OCI-LY1 (cell line): ENCODE data around the gene PCYT1A.
"Not testable (repeated sequence)": the region's sequence is repeated elsewhere in the genome, so short reads cannot be mapped to it uniquely, and the experiment has no call there.

Experiments
- H2AFZ ChIP-seq: fragments of 200-600 bp; sonication (generic), shearing (Covaris generic); 2 replicates; pipeline ENCODE4 v1.6.0; 2014; ENCODE audit warnings: antibody characterized with exemption, mild to moderate bottlenecking, low read length
- H3F3A ChIP-seq: fragments of 200-600 bp; sonication (generic), shearing (Covaris generic); 2 replicates; pipeline ENCODE4 v1.6.0; 2014; ENCODE audit warnings: mild to moderate bottlenecking, antibody characterized with exemption, low read length, moderate library complexity; ENCODE audit not compliant: insufficient read depth
- H3K27ac ChIP-seq: fragments of 200-600 bp; sonication (generic); 2 replicates; pipeline ENCODE4 v1.5.1; 2014; ENCODE audit warnings: low read length, mixed run types, mild to moderate bottlenecking, low read depth; ENCODE audit not compliant: poor library complexity, severe bottlenecking
- H3K27me3 ChIP-seq: fragments of 200-600 bp; sonication (generic); 2 replicates; pipeline ENCODE4 v1.6.0; 2014; ENCODE audit warnings: antibody characterized with exemption, mild to moderate bottlenecking, low read length, moderate library complexity; ENCODE audit not compliant: insufficient read depth
- H3K36me3 ChIP-seq: fragments of 200-600 bp; sonication (generic); 2 replicates; pipeline ENCODE4 v1.6.1; 2014; ENCODE audit warnings: mild to moderate bottlenecking, antibody characterized with exemption, low read length, moderate library complexity, mixed read lengths; ENCODE audit not compliant: insufficient read depth
- H3K4me1 ChIP-seq: fragments of 200-600 bp; sonication (generic); 2 replicates; pipeline ENCODE4 v1.5.1; 2014; ENCODE audit warnings: mild to moderate bottlenecking, low read length, moderate library complexity; ENCODE audit not compliant: insufficient read depth, severe bottlenecking
- H3K4me2 ChIP-seq: fragments of 200-600 bp; sonication (generic), shearing (Covaris generic); 2 replicates; pipeline ENCODE4 v1.6.1; 2014; ENCODE audit warnings: low read length
- H3K4me3 ChIP-seq: fragments of 200-600 bp; sonication (generic); 2 replicates; pipeline ENCODE4 v1.5.1; 2014; ENCODE audit warnings: low read length, low read depth, mild to moderate bottlenecking, mixed read lengths; ENCODE audit not compliant: poor library complexity, severe bottlenecking
- H3K79me2 ChIP-seq: fragments of 200-600 bp; shearing (Covaris generic); 2 replicates; pipeline ENCODE4 v1.6.1; 2016; ENCODE audit warnings: mixed run types, low read length, mixed read lengths; ENCODE audit not compliant: insufficient read depth
- H3K9ac ChIP-seq: fragments of 200-600 bp; sonication (generic), shearing (Covaris generic); 2 replicates; pipeline ENCODE4 v1.6.1; 2014; ENCODE audit warnings: mild to moderate bottlenecking, low read length, mixed read lengths
- H3K9me2 ChIP-seq: fragments of 200-600 bp; sonication (generic), shearing (Covaris generic); 2 replicates; pipeline ENCODE4 v1.6.1; 2014; ENCODE audit warnings: low read depth, mild to moderate bottlenecking, low read length, mixed read lengths
- H3K9me3 ChIP-seq: fragments of 200-600 bp; shearing (Covaris generic); 2 replicates; pipeline ENCODE4 v1.6.1; 2014; ENCODE audit warnings: low read length, mixed read lengths
- H4K20me1 ChIP-seq: fragments of 200-600 bp; sonication (generic), shearing (Covaris generic); 2 replicates; pipeline ENCODE4 v1.6.0; 2016; ENCODE audit warnings: mild to moderate bottlenecking, low read length; ENCODE audit not compliant: insufficient read depth
- EZH2 ChIP-seq: fragments of 200-600 bp; sonication (generic), shearing (Covaris generic); IDR thresholded peaks from 2 replicates; pipeline ENCODE4 v1.8.0; 2017; ENCODE audit warnings: borderline replicate concordance, mixed run types, mild to moderate bottlenecking, antibody characterized with exemption, low read length, moderate library complexity, mixed read lengths
- TF ChIP-seq, protein P1 (sequence below): fragments of 200-600 bp; sonication (generic), shearing (Covaris generic); IDR thresholded peaks from 2 replicates; pipeline ENCODE4 v1.5.1; 2017; ENCODE audit warnings: mild to moderate bottlenecking, antibody characterized with exemption, low read length, moderate library complexity, mixed read lengths

The PCYT1A gene

DNA sequence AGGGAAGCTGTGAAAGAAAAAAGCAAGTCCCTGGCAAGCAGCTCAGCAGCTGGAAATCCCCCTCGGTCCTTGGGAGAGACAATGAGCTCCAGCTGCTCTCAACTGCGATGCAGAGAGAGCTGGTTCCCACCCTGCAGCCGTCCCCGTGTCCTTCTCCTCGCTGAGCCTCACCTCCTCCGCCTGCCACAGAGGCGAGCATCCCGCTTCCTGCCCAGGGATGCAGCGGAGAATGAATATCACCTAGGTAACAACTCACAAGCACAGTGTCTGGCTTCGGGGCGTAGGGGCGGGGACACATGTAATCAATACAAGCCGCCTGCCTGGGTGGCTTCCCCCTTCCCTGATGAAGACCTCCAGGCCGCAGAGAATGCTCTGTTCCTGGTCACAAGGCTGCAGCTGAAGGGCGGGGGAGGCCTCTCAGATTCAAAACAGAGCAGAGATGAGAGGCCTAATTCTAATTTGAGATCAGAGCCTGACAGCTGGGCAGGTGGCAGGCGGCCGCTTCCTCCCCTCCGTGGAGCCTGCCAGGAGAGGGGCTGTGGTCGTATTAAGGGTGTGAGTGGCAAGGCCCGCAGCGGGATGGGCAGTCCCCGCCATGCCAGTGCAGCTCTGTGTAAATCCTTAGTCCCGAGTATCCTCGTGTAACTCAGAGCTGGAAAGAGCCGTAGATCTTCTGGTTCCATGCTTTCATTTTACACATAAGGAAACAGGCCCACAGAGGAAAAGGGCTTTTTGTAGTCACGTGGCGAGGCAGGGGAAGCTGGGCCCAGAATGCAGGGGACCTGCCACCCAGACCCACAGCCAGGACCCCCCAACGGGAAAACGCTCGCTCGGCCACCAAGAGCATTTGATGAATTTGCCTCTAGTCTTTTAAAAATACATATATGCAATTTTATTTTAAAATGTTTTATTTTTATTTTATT lies 100.6 kb downstream of the PCYT1A start:
- Histone ChIP-seq H3K9ac (peak overlapping the region; percentile 45; the same call in 1 of the 2 replicates), H3K27ac (peak overlapping the region; percentile 27), H2AFZ (peak overlapping the region; percentile 76; the same call in 1 of the 2 replicates), H3K36me3 (no peaks in the 10 kb centered on the region), H4K20me1 (no peaks in the 10 kb centered on the region), H3K9me2 (no peaks in the 10 kb centered on the region), H3K79me2 (no peaks in the 10 kb centered on the region), H3K9me3 (no peaks in the 10 kb centered on the region), H3K4me3 (peak overlapping the region; percentile 42), H3K4me1 (peaks cover 13% of the 10 kb centered on the region), H3K4me2 (peak overlapping the region; percentile 71), H3K27me3 (no peaks in the 10 kb centered on the region), H3F3A (no peaks in the 10 kb centered on the region)
- TF ChIP-seq, protein P1, sequence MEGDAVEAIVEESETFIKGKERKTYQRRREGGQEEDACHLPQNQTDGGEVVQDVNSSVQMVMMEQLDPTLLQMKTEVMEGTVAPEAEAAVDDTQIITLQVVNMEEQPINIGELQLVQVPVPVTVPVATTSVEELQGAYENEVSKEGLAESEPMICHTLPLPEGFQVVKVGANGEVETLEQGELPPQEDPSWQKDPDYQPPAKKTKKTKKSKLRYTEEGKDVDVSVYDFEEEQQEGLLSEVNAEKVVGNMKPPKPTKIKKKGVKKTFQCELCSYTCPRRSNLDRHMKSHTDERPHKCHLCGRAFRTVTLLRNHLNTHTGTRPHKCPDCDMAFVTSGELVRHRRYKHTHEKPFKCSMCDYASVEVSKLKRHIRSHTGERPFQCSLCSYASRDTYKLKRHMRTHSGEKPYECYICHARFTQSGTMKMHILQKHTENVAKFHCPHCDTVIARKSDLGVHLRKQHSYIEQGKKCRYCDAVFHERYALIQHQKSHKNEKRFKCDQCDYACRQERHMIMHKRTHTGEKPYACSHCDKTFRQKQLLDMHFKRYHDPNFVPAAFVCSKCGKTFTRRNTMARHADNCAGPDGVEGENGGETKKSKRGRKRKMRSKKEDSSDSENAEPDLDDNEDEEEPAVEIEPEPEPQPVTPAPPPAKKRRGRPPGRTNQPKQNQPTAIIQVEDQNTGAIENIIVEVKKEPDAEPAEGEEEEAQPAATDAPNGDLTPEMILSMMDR, result no peak
- no peak for TF ChIP-seq EZH2

DNA sequence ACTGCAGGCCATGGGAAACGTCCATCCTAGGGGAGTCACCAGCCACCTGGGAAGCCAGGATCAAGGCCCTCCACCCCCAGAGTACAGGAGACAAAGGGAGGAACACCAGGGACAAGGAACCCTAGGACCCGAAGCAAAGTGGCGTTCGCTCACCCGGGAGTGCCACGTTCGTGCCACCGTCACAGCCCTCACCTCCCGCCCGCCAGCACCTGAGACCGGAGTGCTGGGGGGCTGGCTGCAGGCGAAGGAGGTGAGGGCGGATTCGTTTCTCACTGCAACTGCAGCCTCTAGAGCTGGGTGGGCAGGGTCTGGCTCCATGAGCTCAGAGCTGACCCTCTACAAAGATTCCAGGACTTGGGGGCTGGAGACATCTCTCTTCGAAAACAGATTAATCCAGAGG lies 102.6 kb downstream of the PCYT1A start:
- Histone ChIP-seq H3F3A (no peaks in the 10 kb centered on the region), H3K27ac (no peak overlapping the region), H3K79me2 (no peaks in the 10 kb centered on the region), H3K9ac (no peak overlapping the region), H3K4me2 (no peak overlapping the region), H3K4me1 (peaks cover 15% of the 10 kb centered on the region), H3K9me2 (no peaks in the 10 kb centered on the region), H3K4me3 (no peak overlapping the region), H2AFZ (no peak overlapping the region), H3K9me3 (no peaks in the 10 kb centered on the region), H4K20me1 (no peaks in the 10 kb centered on the region), H3K27me3 (no peaks in the 10 kb centered on the region), H3K36me3 (no peaks in the 10 kb centered on the region)
- no peak for TF ChIP-seq EZH2
- TF ChIP-seq, protein P1, result no peak

DNA sequence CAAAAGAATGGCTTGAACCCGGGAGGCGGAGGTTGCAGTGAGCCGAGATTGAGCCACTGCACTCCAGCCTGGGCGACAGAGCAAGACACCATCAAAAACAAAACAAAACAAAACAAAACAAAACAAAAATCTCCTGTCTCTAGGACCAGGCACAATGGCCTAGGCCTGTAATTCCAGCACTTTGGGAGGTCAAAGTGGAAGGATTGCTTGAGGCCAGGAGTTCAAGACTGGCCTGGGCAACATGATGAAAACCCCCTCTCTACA lies 103.4 kb downstream of the PCYT1A start:
- not testable (repeated sequence) for H3K9me3 ChIP-seq, H3F3A ChIP-seq, H3K4me2 ChIP-seq, H3K9me2 ChIP-seq, H3K27ac ChIP-seq, H3K9ac ChIP-seq, H3K79me2 ChIP-seq, H2AFZ ChIP-seq, H4K20me1 ChIP-seq, H3K4me3 ChIP-seq, H3K36me3 ChIP-seq, H3K27me3 ChIP-seq
- peaks cover 21% of the 10 kb centered on the region for H3K4me1 ChIP-seq

DNA sequence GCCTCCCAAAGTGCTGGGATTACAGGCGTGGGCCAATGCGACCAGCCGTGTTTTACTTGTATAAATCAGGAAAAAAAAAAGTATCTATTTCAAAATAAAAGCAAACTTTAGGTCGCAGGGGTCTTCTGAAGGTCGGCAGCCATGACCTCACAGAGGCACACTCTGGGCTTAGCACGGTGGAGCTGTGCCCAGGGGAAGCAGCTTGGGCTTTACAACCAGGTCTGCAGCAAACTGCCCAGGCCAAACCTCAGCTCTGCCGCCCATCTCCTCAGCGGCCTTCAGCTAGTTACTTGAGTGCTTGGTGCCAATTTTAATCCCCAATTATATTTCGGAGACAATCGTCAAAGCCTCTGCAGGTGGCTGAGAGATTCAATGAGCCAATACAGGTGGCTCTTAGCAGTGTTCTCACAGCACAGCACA lies 106.4 kb downstream of the PCYT1A start:
- Histone ChIP-seq H3K9me2 (no peaks in the 10 kb centered on the region), H3K4me2 (no peak overlapping the region), H3K27ac (no peak overlapping the region), H3K4me3 (no peak overlapping the region), H3K9me3 (no peaks in the 10 kb centered on the region), H3K79me2 (no peaks in the 10 kb centered on the region), H4K20me1 (no peaks in the 10 kb centered on the region), H3K4me1 (peaks cover 9% of the 10 kb centered on the region), H2AFZ (no peak overlapping the region), H3K27me3 (no peaks in the 10 kb centered on the region), H3F3A (no peaks in the 10 kb centered on the region), H3K9ac (no peak overlapping the region), H3K36me3 (no peaks in the 10 kb centered on the region)
- TF ChIP-seq, protein P1, result no peak
- no peak for TF ChIP-seq EZH2
